ENCODE measurements around the gene RRAGD. TPM values are rescaled to one million over a fixed set of nuclear protein-coding genes. Genes with fewer than 3 reads are reported as not detected.

Gene RRAGD
- polyA plus RNA-seq, 1 of the 3 experiments (the other 2 are of a cell fraction), result 0.07 TPM

DNA sequence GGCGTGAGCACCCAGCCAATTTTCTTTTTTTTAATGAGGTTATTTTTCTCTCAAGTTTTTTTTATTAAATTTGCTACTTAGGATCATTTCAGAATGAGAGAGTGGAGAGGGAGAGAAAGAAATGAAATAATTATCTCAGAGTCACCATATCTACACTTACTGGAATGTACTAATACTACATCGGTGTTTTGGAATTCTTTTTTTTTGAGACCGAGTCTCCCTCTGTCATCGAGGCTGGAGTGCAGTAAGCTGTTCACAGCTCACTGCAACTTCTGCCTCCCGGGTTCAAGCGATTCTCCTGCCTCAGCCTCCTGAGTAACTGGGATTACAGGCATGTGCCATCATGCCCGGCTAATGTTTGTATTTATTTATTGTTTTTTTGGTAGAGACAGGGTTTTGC lies 48.6 kb upstream of the RRAGD start (continued):
- TF ChIP-seq YY1 (IDR thresholded peaks at IDR 0.05; ENCODE audit: low read depth) (no peak), TAF1 (IDR thresholded peaks at IDR 0.05; ENCODE audit: borderline replicate concordance, low read depth, low read length) (no peak), ELF1 (IDR thresholded peaks at IDR 0.05) (no peak)

DNA sequence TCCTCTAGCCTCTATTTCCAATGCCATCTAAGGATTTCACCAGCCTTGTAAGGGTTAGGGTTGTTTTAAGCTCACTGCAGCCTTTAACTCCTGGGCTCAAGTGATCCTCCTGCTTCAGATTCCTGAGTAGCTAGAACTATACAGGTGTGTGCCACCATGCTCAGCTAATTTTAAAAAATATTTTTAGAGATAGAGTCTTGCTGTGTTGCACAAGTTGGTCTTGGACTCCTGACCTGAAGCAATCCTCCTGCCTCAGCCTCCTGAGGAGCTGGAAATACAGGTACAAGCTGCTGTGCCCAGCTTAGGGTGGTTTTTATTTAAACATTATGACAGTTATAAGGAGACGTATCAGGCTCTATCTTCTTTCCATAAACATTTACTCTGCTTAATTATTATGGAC lies 47.4 kb upstream of the RRAGD start:
- Histone ChIP-seq H3K9ac (no peak overlapping the region), H3K4me2 (no peak overlapping the region), H2AFZ (ENCODE audit: low read depth) (no peak overlapping the region), H3K27me3 (ENCODE audit: insufficient read depth) (no peaks in the 10 kb centered on the region), H3K9me3 (no peaks in the 10 kb centered on the region), H3K4me1 (ENCODE audit: control insufficient read depth in 1 of 2, insufficient read depth in 2 of 2, low read depth in 1 of 2, low read length in 1 of 2) (no peaks in the 10 kb centered on the region; a peak in 1 of 4 replicates), H3K79me2 (ENCODE audit: insufficient read depth) (no peaks in the 10 kb centered on the region), H3K36me3 (replicated peaks in 1 of 2; ENCODE audit: control insufficient read depth in 1 of 2, insufficient read depth in 2 of 2, low read length in 1 of 2) (no peaks in the 10 kb centered on the region), H3F3A (replicated peaks; ENCODE audit: insufficient read depth) (no peaks in the 10 kb centered on the region), H3K9me2 (no peaks in the 10 kb centered on the region), H3K4me3 (ENCODE audit: low read depth in 2 of 2, low read length in 1 of 2) (no peak overlapping the region), H4K20me1 (ENCODE audit: insufficient read depth) (no peaks in the 10 kb centered on the region), H3K27ac (ENCODE audit: low read depth in 2 of 2, low read length in 1 of 2) (no peak overlapping the region)
- 80% methylated on average over 1 of the region's 1 CpG for WGBS (ENCODE audit: low lambda C conversion rate)
- no peak for DNase-seq
- TF ChIP-seq FOXM1 (IDR thresholded peaks at IDR 0.05; ENCODE audit: low read depth) (no peak), YY1 (IDR thresholded peaks at IDR 0.05; ENCODE audit: low read depth) (no peak), SMC3 (IDR thresholded peaks at IDR 0.05; ENCODE audit: low read depth, low read length) (no peak), RFX5 (IDR thresholded peaks at IDR 0.05; ENCODE audit: low read length) (no peak), NRF1 (IDR thresholded peaks at IDR 0.05; ENCODE audit: low read depth, low read length) (no peak), NFIC (IDR thresholded peaks at IDR 0.05; ENCODE audit: borderline replicate concordance) (no peak), FOSL2 (IDR thresholded peaks at IDR 0.05; ENCODE audit: borderline replicate concordance, low read depth) (no peak), JUND (IDR thresholded peaks at IDR 0.05) (no peak)
- TF ChIP-seq, protein P1, sequence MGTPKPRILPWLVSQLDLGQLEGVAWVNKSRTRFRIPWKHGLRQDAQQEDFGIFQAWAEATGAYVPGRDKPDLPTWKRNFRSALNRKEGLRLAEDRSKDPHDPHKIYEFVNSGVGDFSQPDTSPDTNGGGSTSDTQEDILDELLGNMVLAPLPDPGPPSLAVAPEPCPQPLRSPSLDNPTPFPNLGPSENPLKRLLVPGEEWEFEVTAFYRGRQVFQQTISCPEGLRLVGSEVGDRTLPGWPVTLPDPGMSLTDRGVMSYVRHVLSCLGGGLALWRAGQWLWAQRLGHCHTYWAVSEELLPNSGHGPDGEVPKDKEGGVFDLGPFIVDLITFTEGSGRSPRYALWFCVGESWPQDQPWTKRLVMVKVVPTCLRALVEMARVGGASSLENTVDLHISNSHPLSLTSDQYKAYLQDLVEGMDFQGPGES (IDR thresholded peaks at IDR 0.05; ENCODE audit: low read depth, low read length), result no peak
- TF ChIP-seq, protein P2, sequence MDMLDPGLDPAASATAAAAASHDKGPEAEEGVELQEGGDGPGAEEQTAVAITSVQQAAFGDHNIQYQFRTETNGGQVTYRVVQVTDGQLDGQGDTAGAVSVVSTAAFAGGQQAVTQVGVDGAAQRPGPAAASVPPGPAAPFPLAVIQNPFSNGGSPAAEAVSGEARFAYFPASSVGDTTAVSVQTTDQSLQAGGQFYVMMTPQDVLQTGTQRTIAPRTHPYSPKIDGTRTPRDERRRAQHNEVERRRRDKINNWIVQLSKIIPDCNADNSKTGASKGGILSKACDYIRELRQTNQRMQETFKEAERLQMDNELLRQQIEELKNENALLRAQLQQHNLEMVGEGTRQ (IDR thresholded peaks at IDR 0.05; ENCODE audit: borderline replicate concordance, low read depth, low read length), result no peak
- TF ChIP-seq, protein P3, sequence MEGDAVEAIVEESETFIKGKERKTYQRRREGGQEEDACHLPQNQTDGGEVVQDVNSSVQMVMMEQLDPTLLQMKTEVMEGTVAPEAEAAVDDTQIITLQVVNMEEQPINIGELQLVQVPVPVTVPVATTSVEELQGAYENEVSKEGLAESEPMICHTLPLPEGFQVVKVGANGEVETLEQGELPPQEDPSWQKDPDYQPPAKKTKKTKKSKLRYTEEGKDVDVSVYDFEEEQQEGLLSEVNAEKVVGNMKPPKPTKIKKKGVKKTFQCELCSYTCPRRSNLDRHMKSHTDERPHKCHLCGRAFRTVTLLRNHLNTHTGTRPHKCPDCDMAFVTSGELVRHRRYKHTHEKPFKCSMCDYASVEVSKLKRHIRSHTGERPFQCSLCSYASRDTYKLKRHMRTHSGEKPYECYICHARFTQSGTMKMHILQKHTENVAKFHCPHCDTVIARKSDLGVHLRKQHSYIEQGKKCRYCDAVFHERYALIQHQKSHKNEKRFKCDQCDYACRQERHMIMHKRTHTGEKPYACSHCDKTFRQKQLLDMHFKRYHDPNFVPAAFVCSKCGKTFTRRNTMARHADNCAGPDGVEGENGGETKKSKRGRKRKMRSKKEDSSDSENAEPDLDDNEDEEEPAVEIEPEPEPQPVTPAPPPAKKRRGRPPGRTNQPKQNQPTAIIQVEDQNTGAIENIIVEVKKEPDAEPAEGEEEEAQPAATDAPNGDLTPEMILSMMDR (IDR thresholded peaks at IDR 0.05), result no peak
- POLR2A ChIA-PET, result no interaction called here
- CTCF ChIA-PET, result interaction anchor here (1.5 kb wide), 1 partner anchor 88 kb away, joined by 3 read pairs; no protein-coding TSS in a partner anchor

DNA sequence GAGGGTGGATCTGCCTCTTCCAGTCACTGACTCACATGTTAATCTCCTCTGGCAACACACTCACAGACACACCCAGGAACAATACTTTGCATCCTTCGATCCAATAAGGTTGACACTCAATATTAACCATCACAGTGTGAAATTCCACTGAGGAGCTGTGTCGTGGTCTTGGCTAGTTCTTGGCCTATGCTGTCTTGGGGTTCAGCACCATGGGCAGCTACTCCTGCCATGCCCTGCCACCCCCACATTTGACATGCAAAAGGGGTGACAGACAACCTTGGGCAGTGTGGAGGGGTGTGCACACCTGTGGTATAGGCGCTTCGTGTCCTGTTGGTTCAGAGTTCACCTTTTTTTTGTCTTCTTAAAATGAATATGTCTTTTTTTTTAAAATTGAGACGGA lies 46.6 kb upstream of the RRAGD start:
- no peaks in the 10 kb centered on the region for H4K20me1 ChIP-seq (ENCODE audit: insufficient read depth)
- H3K9ac ChIP-seq, result no peak overlapping the region
- no peaks in the 10 kb centered on the region for H3K79me2 ChIP-seq (ENCODE audit: insufficient read depth)
- no peak for TF ChIP-seq RCOR1 (IDR thresholded peaks at IDR 0.05; ENCODE audit: low read length)
- TF ChIP-seq, protein P4, sequence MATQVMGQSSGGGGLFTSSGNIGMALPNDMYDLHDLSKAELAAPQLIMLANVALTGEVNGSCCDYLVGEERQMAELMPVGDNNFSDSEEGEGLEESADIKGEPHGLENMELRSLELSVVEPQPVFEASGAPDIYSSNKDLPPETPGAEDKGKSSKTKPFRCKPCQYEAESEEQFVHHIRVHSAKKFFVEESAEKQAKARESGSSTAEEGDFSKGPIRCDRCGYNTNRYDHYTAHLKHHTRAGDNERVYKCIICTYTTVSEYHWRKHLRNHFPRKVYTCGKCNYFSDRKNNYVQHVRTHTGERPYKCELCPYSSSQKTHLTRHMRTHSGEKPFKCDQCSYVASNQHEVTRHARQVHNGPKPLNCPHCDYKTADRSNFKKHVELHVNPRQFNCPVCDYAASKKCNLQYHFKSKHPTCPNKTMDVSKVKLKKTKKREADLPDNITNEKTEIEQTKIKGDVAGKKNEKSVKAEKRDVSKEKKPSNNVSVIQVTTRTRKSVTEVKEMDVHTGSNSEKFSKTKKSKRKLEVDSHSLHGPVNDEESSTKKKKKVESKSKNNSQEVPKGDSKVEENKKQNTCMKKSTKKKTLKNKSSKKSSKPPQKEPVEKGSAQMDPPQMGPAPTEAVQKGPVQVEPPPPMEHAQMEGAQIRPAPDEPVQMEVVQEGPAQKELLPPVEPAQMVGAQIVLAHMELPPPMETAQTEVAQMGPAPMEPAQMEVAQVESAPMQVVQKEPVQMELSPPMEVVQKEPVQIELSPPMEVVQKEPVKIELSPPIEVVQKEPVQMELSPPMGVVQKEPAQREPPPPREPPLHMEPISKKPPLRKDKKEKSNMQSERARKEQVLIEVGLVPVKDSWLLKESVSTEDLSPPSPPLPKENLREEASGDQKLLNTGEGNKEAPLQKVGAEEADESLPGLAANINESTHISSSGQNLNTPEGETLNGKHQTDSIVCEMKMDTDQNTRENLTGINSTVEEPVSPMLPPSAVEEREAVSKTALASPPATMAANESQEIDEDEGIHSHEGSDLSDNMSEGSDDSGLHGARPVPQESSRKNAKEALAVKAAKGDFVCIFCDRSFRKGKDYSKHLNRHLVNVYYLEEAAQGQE (IDR thresholded peaks at IDR 0.05; ENCODE audit: low read depth, low read length), result peak; percentile 87
- CTCF ChIA-PET, result interaction anchor here (1.5 kb wide), 1 partner anchor 87 kb away, joined by 3 read pairs; no protein-coding TSS in a partner anchor
- H3K9me3 ChIP-seq, result no peaks in the 10 kb centered on the region
- no peaks in the 10 kb centered on the region; a peak in 1 of 4 replicates for H3K4me1 ChIP-seq (ENCODE audit: control insufficient read depth in 1 of 2, insufficient read depth in 2 of 2, low read depth in 1 of 2, low read length in 1 of 2)
- WGBS (ENCODE audit: low lambda C conversion rate), result 66% methylated on average over 5 of the region's 5 CpGs
- H2AFZ ChIP-seq (ENCODE audit: low read depth), result no peak overlapping the region
- no peak for DNase-seq
- POLR2A ChIA-PET, result no interaction called here
- no peak overlapping the region for H3K27ac ChIP-seq (ENCODE audit: low read depth in 2 of 2, low read length in 1 of 2)
- H3K9me2 ChIP-seq, result no peaks in the 10 kb centered on the region
- H3K4me2 ChIP-seq, result no peak overlapping the region
- no peak overlapping the region for H3K4me3 ChIP-seq (ENCODE audit: low read depth in 2 of 2, low read length in 1 of 2)
- no peaks in the 10 kb centered on the region for H3K36me3 ChIP-seq (replicated peaks in 1 of 2; ENCODE audit: control insufficient read depth in 1 of 2, insufficient read depth in 2 of 2, low read length in 1 of 2)
- no peaks in the 10 kb centered on the region for H3F3A ChIP-seq (replicated peaks; ENCODE audit: insufficient read depth)
- H3K27me3 ChIP-seq (ENCODE audit: insufficient read depth), result no peaks in the 10 kb centered on the region
